Measurements from ENCODE around the gene TP53I3.

DNA sequence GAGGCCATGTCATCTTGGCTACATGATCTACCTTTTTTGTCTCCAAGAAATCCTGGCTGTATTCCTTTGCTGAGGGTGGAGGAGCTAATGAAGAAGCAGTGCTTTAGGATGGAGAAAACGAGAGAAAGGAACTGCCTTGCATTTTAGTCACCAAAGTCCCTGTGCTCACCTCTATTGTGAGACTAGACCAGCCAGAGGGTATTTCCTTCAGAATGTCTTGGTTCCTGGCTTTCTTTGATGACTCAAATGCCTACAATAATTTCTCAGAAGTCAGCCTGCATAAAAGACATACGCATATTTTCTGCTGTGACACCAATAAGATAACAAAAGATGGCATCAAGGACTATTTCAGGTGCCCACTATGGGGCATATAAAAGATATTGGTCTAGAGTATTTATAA, 19.3 kb downstream of the TP53I3 start:
- TF ChIP-seq CTCF (IDR thresholded peaks at IDR 0.05) (no peak), POLR2A (IDR thresholded peaks at IDR 0.05) (no peak)

Measured in Peyer's patch (tissue), 4 donors.